NCI-H526 (cell line): ENCODE results near the gene FIBP.
A peak's percentile ranks its signal among the peaks of the same experiment; 100 is the strongest.
"Not testable (repeated sequence)": the region's sequence is repeated elsewhere in the genome, so short reads cannot be mapped to it uniquely, and the experiment has no call there.

Experiments used
- DNase-seq, 2 experiments: peaks; one replicate each; lab custom pipeline; 2025; lab: John Stamatoyannopoulos, UW

FIBP gene

DNA sequence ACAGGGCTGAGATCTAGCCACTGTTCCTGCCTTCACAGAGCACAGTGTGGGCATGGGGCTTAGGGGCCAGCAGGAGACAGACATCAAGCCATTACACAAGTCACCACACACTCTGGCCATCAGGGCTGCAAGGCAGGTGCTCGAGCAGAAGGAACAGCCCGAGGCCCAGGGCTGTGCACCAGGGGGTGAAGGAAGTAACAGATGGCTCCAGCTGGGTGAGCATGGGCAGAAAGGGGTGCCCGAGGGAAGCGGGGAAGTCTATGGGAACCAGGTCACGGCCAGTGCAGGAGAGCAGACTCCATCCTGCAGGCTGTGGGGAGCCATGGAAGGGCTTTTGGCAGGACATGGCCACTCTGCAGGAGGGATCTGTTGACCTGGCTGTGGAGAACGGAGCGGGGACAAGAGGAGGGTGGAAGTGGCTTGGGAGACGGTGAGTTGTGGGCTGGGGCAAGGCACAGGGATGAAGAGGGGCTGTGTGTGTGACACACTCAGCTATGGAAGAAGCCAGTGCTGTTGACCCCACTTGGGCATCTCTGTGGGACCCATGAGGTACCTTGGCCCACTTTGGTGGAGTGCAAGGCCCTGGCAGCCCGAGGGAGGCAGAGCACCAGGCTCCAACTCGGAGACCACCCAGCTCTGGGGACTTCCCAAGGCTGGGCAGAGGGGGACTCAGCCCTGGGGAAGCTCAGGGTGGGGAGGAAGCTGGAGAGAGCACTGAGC is 27.0 kb upstream of the FIBP start:
- DNase-seq: no peak

DNA sequence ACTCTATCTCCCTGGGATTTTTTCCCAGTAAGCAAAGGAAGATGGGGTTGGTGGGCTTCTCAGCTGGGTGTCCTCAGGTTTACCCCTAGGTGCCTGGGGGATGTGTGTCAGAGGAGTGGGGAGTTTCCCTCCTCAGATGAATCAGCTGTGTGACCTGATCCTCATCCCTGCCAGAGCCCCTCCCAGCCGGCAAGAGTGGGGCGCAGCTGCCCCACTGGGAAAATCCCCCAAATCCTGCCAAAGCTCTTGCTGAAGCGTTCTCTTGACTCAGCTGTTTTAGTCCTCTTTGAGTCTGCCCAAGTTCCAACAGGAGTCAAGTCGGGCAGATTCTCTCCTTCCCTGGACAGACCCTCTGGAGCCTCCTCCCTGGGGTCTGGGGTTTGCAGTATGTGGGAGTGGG is 24.6 kb upstream of the FIBP start:
- DNase-seq: no peak

DNA sequence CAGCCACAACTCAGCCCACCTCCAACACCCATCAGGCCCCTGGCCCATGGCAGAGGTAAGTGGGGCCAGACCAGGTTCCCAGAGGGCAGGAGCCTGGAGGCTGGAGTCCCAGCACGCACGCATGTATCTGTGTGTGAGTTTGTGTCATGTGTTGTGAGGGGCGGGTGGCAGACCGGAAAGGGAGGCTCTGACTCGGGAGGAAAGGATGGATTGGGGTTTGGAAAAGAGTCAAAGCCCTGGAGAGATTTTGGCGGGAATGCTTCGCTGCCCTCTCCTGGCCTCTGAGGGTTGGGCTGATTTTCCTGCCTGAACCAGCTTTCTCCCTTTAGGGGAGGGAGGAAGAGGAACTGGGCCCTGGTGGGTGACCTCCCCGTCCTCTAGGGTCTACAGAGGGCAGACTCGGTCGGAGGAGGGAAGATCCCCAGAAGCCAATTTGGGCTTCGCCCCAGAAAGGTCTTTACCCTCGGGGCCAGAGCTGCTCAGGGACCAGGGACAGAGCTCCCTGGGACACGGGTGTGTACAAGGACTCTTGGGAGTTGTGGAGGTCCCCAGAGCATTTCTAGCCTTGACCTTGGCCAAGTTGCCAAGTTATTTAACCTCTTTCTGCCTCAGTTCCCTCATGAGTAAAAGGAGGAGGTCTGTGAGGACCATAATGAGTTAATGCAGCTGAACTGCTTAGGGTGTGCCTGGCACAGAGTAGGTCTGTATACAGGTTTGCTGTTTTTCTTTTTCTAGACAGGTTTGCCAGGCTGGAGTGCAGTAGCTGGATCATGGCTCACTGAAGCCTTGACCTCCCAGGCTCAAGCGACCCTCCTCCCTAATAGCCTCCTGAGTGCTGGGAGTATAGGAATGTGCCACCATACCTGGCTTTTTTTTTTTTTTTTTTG is 23.7 kb upstream of the FIBP start:
- peak; percentile 37 to 72 for DNase-seq

DNA sequence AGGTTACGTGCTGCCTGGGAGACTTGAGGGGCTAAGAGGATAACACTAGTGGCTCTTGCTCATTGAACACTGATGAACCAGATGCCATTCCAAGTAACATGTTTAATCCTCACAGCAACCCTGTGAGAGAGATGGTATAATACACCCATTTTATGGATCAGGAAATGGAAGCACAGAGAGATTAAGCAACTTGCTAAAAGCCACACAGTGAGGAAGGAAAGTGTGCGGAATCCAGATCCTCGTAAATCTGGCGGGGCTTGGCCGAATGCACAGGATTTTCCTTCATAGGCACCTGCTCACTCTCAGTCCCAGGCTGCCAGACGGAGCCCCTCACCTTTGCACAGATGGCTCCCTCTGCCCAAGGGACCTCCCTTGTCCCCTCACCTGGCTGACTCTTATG is 19.6 kb upstream of the FIBP start:
- DNase-seq: no peak

DNA sequence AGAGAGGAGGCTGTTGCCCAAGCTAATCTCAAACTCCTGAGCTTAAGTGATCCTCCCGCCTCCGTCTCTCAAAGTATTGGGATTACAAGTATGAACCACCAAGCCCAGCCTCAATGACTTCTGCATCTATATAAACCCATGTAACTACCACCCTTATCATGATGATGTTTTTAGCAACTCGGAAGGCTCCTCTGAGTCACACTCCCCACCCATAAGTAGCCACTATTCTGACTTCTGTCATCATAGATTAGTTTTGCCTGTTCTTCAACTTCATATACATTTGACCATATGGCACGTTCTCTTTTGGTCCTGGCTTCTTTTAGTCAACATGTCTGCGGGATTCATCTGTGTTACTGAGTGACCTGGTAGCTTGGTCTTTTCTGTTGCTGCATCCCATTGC is 18.3 kb upstream of the FIBP start:
- DNase-seq: no peak

DNA sequence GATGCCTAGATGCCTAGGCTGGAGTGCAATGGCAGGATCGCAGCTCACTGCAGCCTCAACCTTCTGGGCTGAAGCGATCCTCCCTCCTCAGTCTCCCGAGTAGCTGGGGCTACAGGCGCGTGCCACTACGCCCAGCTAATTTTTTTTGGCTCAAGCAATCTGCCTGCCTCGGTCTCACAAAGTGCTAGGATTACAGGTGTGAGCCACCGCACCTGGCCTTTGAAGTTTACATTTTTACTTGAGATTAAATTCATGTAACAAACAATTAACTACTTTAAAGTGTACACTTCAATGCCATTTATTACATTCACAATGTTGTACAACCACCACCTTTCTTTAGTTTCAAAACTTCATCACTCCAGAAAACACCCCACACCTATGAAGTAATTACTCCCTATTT is 15.4 kb upstream of the FIBP start:
- DNase-seq: no peak

DNA sequence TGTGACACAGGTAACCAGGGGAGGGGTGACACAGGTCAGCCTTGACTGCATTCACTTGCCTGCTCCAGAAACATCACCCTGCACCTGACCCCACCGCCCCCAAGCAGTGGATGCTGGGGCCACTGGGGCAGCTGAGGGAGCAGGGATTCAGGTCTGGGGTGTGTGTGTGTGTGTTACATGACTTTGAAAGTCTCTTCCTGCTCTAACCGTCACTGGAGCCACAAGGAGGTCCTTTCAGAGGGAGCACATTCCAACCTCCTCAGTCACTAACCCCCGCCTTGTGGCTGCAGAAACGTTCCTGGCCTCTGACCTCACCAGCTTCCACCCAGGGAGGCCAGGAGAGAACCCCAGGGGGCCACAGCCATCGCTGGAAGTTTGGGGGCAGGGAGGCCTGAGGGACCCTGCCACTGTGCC is 14.8 kb upstream of the FIBP start:
- no peak for DNase-seq

DNA sequence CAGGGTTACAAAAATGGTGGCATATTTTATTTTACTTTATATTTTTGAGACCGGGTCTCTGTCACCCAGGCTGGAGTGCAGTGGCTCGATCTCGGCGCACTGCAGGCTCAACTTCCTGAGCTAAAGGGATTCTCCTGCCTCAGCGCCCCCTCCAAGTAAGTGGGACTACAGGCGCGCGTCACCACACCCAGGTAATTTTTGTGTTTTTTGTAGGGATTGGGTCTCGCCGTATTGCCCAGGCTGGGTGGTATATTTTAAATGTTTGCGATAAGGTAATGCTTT is 12.6 kb upstream of the FIBP start:
- DNase-seq: no peak

DNA sequence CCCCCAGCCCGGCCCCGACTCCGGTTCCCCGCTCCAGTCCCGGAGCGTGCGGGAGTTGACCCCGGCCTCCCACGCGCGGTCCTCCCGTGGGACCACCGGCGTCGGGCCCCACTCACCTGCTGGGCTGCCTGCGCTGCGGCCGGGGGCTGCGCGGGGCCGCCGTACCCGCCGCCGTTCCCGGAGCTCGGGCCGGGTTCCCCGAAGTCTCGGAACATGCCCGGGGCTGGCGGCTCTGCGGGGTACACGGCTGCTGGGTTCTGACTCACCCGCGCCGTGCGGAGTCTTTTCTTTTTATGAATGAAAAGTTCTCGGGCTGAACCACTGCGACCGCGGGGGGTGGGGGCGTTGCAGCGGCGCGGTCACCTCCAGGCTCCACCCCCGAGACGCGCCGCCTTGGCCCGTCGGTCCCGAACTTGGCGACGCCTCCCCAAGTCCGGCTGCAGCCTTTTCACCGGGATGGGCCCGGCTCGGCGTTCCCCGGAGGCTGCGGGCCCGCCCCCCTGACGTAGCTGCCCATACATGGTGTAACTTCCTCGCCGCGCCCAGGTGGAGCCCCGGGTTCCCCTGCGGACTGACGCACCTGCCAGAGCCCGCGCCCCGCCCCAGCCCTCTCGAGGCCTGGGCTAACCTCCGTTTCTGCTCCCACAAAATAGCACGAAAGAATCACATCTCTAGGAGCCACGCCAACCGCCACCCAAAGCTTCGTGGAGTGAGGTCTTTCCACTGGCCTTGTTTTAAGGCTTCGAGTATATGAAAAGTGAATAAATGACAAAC is 12.0 kb upstream of the FIBP start, which contains the start of gene FOSL1:
Gene FOSL1, minus strand, starts transcription at position 264 of the 774 bp plus-strand sequence. Its CDS starts 49 bp downstream, at position 215.
- DNase-seq: peak; percentile 64 to 93

DNA sequence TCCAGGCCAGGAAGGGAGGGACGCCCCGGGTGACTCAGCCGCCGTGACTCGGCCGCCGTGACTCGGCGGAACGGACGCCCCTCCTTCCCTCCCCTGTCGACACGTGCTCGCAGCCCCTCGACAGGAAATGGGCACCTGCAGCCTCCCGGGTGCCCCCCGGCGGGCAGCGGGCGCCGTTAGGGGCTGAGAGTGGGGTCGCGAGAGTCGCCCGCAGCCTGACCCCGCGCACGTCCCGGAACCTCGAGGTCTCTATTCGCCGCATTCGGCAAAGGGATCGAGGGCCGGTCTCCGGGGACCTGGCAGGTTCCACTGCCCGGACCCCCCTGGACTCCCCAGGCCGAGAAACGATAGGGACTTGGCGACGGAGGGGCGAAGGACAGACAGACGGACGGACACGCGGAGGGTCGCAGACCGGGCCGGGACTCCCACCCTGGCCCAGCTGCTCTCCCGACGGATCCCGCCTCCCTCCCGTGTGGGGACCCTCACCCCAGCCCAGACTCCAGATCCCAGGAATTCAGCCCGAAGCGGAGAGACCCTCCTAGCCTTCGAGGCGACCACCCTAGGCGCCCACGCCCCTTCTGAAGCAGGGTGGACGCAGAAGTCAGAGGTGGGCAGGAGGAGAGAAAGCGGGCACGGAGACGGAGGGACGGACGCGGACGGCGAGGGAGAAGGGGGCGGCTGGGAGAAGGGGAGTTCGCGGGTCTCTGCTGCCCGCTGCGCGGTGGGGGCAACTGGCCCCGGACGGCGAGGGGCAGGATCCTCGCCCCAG is 11.3 kb upstream of the FIBP start:
- no peak for DNase-seq

DNA sequence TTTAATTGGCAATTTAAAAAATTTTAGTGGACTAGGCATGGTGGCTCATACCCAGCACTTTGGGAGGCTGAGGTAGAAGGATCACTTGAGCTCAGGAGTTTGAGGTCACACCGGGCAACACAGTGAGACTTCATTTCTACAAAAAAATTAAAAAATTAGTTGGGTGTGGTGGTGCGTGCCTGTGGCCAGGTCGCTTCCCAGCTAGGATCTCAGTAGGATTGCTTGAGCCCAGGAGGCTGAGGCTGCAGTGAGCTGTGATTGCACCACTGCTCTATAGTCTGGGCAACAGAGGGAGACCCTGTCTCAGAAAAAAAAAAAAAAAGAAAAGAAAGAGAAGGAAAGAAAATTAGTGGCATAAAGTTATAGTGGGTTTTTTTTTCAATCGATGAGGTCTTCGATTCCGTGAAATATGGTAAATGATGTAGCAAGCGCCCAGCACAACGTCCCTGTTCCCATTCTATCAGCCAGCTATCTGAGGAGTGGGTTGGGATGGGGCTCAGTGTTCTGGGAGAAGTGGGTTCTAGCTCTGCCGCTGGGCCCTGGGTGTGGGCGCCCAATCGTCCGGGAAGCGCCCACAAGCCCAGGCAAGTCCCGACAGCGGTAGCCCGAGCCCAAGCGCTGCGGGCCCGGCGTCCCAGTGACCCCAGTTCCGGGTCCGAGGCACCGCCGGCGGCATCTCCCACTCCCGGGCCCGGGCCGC is 10.5 kb upstream of the FIBP start:
- DNase-seq: no peak

DNA sequence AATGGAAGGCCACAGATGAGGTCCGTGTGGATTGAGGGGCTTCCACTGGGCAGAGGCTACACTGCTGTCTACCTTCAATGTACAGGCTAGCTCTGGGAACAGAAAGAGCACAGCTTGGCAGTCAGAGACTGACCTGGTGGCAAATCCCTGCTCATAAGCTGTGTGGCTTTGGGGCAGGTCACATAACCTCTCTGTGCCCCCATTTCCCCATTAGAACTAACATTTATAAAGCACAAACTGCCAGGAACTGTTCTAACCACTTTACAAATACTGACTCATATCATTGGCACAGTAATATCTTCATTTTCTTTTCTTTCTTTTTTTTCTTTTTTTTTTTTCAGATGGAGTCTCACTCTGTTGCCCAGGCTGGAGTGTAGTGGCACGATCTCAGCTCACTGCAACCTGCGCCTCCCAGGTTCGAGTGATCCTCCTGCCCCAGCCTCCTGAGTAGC is 8.8 kb upstream of the FIBP start:
- no peak for DNase-seq

DNA sequence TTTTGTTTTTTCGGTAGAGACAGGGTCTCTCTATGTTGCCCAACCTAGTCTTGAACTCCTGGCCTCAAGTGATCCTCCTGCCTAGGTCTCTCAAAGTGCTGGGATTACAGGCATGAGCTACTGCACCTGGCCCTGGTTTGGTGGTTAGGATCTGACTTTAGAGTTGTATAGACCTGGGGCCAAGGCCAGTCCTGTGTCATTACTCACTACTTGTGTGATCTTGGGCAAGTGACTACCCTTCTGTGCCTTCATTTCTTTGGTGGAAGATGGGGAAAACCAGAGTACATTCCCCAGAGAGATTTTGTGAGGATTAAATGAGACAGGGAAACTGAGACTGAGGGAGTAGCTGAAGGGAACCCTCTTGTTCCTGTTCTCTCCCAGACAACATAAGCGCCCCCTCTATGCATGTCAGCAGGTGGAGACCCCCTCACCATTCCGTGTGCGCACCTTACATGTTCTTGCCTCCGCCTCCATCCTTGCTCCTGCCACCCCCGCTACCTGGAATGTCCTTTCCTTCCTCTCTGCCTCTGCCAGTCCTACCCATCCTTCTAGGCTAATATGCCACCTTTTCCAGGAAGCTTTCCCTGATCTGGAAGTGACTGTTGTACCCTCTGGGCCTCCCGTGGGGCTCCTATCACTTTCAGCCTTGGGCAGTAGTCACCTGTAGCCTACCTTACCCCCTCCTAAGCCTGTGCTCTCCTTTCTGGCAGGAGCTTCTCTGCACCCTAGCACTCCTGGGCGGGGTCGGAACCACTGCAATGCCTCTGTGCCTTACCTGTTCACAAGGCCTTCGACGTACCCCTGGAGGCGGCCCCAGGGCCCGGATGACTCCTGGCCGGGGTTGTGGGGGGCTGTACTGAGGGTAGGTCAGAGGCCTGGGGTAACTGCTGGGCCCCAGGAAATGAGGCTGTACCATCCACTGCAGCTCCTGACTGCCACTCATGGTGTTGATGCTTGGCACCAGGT is 8.0 kb upstream of the FIBP start:
- DNase-seq: no peak

DNA sequence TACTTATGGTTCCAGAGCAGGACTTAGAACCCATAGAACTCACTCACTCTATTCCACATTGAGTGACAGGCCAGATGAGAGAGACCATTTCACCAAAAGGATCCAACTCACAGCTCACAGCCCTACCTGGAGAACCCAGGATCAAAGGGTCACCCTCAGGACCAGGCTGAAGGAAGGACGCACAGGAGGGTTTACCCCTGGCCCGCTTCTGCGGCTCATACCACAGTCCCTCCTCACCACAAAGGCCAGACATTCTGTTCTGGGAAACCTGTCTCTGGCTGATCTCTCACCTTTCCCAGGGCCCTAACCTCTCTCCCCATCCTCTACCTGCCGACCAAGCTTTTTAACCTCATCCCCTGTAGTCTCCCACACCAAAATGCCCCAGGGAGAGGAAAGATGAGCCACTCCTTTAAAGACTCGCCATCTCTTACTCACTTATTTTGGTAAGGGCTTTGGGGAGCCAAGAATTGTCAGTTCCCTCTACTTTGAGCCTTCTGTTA is 7.3 kb upstream of the FIBP start:
- no peak for DNase-seq

DNA sequence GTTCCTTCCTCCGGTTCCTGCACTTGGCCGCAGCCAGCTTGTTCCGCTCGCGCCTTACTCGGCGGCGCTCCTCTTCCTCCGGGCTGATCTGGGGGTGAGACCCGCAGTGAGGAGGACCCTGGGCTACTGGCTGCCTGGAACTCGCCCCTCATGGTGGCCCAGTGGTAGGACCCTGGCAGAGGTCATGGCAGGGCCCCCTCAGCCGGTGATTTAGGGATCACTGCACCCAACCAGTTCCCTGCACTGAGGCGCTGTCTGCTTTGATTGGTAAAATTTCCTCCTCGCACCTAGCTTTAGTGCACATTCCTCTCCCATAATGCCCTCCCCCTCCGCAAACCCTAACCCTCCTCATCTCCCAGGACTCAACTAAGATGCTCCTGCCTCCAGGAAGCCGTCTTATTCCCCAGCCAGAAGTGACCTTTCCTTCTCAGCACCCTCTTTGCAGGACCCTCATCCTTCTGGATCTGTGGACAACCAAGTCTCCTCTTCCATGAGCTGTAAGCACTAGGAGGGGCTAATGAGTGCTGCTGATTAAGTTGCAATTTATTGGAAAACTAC is 5.8 kb upstream of the FIBP start:
- DNase-seq: no peak

DNA sequence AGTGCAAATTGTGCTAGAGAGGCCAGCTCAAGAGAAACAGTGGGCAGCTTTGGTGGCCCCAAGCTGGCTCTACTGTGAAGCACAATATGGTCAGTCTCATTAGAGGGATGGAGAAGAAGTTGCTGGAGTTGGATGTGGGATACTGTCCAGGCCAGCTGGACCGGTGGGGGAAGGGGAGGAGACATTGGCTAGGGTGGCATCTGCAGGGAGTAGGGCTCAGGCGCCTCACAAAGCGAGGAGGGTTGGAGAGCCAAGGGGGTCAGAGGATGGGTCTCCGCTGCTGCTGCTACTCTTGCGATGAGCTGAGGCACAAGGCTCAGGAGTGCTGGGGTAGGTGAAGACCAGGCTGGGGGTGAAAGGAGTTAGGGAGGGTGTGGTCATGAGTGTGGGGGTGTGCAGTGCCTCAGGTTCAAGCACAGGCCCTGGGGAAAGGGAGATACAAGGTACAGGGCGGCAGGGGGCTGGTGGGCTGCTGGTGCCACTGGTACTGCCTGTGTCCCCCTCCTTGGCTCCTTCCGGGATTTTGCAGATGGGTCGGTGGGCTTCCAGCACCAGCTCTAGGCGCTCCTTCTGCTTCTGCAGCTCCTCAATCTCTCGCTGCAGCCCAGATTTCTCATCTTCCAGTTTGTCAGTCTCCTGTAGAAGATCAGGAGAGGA is 4.5 kb upstream of the FIBP start:
- no peak for DNase-seq

DNA sequence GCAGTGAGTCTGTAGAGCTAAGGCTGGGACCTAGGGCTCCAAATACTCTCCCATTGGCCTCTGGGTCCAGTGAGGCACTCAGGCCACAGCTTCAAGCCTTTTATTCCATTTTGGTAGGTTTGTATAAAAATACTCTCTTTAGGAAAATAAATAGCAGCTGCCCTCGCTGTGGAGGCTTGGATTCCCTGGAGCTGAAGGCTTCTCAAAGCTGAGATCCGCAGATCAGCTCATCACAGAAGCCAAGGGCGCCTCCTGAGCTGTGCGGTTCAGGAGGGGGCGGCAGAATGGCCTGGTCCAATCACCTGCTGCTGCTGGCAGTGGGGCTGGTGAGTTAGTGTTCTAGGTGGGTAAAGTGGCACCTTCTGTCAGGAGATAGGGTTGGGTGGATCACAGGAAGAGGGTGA is 3.9 kb upstream of the FIBP start:
- not testable (repeated sequence) for DNase-seq

DNA sequence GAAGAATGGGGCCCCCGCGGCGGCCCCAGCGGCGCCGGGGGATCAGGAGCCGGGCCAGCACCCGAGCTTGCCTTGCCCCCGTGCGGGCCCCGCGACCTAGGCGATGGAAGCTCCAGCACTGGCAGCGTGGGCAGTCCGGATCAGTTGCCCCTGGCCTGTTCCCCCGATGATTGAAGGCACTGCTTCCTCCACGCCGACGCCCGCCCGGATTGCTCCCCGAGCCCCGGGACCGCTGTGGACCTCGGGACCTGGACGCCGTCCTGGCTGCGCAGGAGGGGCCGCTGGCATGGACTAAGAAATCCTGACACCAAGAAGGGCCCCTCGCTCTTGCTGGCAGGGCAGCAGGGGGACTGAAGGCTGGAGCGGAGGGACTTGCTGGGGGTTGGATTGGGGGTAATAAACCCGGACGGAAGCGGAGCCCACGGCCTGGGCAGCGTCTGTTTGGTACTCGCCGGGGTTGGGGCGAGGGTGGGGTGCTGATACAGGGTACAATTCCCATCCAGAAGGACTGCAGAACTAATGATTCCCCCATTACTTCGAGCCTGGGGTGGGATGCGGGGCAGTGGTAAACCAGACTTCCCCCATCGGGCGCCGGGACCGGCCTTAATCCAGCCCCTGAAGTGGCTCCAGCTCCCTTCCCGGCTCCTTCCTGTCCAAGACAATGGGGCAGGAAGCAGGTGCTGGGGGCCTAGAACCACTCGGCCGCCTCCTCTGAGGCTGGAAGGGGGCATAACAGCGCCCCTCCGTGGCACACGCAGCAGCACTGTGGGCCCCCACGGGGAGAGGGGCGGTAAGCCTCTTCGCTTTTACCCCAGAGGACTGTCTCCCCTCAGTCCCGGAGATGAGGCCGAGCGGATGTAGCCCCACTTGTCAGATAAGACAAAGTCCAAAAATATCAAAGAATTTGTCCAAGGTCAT is 3.2 kb upstream of the FIBP start:
- peak in 1 of 2 experiments; percentile 70 for DNase-seq
